Activated CD4-positive, alpha-beta T cell treated with anti-CD3 and anti-CD28 coated beads for 4 hours (primary cell): ENCODE results near the gene CDRT15.
"Not testable (repeated sequence)": the region's sequence is repeated elsewhere in the genome, so short reads cannot be mapped to it uniquely, and the experiment has no call there.

ENCODE experiments used
- DNase-seq, 2 donors: peaks; one replicate each; pipeline ENCODE4 v3.0.0-alpha.2; 2020

CDRT15 gene

GRCh38 chr17:14236762-14237161 lies at the start of gene CDRT15:
Gene CDRT15 (minus strand): TSS chr17:14236862. CDS start chr17:14236833, 29 bp downstream.
- not testable (repeated sequence) for DNase-seq

- DNase-seq, result no peak
Measured at GRCh38 chr17:14282726-14283125, 46.1 kb upstream of the CDRT15 start.

GRCh38 chr17:14281530-14281929 lies 44.9 kb upstream of the CDRT15 start:
- no peak for DNase-seq

- no peak for DNase-seq
Measured at GRCh38 chr17:14276535-14277250, 40.0 kb upstream of the CDRT15 start.

- DNase-seq, result no peak
Measured at GRCh38 chr17:14270508-14270907, 33.8 kb upstream of the CDRT15 start.

GRCh38 chr17:14269473-14269872 lies 32.8 kb upstream of the CDRT15 start:
- DNase-seq, result no peak

- DNase-seq, result no peak
Measured at GRCh38 chr17:14268264-14268663, 31.6 kb upstream of the CDRT15 start.

GRCh38 chr17:14261406-14261805 lies 24.7 kb upstream of the CDRT15 start:
- no peak for DNase-seq

- DNase-seq, result no peak
Measured at GRCh38 chr17:14245629-14246028, 9.0 kb upstream of the CDRT15 start.

- no peak for DNase-seq
Measured at GRCh38 chr17:14245002-14245401, 8.3 kb upstream of the CDRT15 start.

GRCh38 chr17:14239271-14239670 lies 2.6 kb upstream of the CDRT15 start:
- DNase-seq, result not testable (repeated sequence)

- not testable (repeated sequence) for DNase-seq
Measured at GRCh38 chr17:14236032-14236431, 630 bp downstream of the CDRT15 start.

- not testable (repeated sequence) for DNase-seq
Measured at GRCh38 chr17:14235047-14235446, 1.6 kb downstream of the CDRT15 start.

GRCh38 chr17:14231187-14231586 lies 5.5 kb downstream of the CDRT15 start:
- DNase-seq, result not testable (repeated sequence)

GRCh38 chr17:14228903-14229302 lies 7.8 kb downstream of the CDRT15 start:
- DNase-seq, result no peak

GRCh38 chr17:14227052-14227451 lies 9.6 kb downstream of the CDRT15 start:
- no peak for DNase-seq

GRCh38 chr17:14225254-14225980 lies 11.2 kb downstream of the CDRT15 start:
- DNase-seq, result no peak

GRCh38 chr17:14222611-14223010 lies 14.1 kb downstream of the CDRT15 start:
- DNase-seq, result no peak

GRCh38 chr17:14214271-14214670 lies 22.4 kb downstream of the CDRT15 start:
- no peak for DNase-seq

GRCh38 chr17:14212401-14212800 lies 24.3 kb downstream of the CDRT15 start:
- no peak for DNase-seq

- peak; percentile 10 to 38 for DNase-seq
Measured at GRCh38 chr17:14211801-14212200, 24.9 kb downstream of the CDRT15 start.

GRCh38 chr17:14211246-14211645 lies 25.4 kb downstream of the CDRT15 start:
- no peak for DNase-seq

- no peak for DNase-seq
Measured at GRCh38 chr17:14209215-14209614, 27.4 kb downstream of the CDRT15 start.

- no peak for DNase-seq
Measured at GRCh38 chr17:14207791-14208190, 28.9 kb downstream of the CDRT15 start.
